Nucleus accumbens (tissue), 56 donors: ENCODE data around the gene ABCD2.
"Not testable (repeated sequence)": the region's sequence is repeated elsewhere in the genome, so short reads cannot be mapped to it uniquely, and the experiment has no call there.

Experiments
- DNase-seq, 56 donors: peaks; one replicate each; lab custom pipeline; 2025; lab: John Stamatoyannopoulos, UW

The ABCD2 gene

DNA sequence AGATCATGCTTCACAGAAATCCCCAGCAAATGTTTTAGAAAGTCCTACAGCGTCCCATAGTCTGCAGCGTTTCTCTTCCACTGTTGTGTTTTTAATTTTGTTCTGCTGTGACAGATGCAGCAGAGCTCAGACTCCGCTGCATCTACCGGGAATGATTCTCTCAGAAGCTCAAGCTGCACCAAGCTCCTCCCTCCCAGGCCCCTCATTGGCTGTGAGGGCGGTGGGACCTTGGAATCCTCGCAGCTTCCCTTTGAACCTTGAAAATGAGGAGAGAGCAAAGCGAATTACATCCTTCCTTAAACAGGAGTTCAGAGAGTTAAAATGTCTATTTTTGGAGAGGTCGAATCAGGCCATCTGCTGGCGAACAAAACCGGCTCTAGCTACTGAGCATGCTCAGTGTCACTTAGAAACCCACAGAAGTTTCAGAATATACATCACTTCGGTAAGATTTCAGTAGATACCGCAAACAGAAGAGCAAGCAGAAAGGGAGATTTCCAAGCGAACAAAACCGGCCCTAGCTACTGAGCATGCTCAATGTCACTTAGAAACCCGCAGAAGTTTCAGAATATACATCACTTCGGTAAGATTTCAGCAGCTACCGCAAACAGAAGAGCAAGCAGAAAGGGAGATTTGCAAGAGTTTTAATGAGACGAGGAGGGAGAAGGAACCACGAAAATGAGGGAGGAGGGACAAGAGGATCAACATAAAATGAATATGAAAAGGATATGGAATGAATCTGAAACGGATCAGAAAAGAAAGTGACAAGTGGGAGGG, at the start of gene ABCD2:
TSS of gene ABCD2 (minus strand) at position 144 of the 774 bp plus-strand sequence. CDS start 188 bp downstream, outside the sequence.
- DNase-seq: peak in 55 of 56 donors; percentile 21 to 89 (median 68)

DNA sequence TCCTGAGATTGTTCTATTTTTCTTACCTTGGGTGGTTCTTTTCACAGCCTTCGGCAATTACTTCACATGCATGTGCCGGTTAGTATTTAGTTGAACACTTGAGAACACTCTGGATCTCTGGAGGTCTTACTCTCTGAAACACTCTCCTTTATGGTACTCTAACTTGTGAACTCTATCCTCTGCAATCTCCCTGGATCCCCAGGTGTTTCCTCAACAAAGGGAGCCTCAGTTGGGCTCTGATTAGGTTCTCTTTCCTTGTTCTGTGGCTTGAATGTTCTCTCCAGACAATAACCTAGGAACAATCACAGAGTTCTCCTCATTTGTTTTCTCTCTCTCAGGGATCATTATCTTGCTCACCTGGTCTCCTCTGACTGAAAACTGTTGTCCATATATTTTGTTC, 40.5 kb upstream of the ABCD2 start:
- DNase-seq: no peak

DNA sequence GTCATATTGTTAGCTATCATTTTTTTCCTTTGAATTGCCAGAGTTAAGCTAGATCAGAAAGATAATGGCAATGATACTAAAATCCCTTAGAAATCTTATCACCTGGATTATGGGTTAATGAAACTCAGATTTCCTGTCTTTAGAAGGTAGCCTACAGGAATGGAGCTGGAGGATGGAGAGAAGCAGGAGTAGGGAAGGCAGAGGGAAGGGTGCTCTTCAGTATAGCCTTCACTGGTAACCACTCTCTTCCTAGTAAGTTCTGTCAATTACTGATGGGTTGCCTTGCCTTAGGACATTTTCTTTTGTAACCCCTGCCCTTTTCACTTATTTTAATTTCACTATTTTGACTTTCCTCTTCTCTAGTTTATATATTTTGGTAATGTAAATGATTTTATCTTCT, 27.8 kb upstream of the ABCD2 start:
- no peak for DNase-seq

DNA sequence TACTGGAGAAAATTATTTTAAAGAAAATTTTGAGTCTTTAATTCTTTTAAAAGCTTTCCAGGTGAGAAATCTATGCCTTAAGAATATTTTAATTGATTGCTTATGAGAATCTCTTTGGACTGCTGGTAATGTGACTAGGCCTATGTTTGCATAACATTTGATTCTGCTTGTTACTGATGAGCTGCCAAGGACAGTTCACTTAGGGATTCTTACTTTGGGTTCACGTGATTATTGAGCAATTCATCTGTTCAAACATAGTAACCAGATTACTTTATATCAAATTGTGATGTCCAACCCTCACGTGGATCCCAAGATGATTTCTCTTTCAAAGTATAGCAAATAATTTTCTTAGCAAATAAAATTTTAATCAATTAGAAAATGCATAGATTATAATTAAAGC, 27.4 kb upstream of the ABCD2 start:
- DNase-seq: no peak

DNA sequence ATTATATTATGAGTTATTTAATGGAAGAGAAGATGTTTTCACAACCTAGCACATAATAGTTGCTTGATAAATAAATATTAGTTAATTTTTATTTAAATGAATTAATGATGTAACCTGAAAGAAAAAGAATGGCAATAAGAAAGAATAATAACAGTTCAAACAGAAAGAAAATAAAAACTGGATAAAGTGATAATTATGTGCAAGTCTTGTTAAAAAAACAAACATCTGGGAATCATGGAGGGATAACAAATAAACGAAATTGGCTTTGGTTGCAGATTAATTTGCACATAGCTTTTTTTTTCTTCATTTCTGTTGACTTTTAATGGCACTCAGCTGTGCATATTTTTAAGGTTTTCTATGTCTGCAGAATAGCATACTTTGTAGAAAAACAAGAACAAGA, 23.4 kb upstream of the ABCD2 start:
- no peak for DNase-seq

DNA sequence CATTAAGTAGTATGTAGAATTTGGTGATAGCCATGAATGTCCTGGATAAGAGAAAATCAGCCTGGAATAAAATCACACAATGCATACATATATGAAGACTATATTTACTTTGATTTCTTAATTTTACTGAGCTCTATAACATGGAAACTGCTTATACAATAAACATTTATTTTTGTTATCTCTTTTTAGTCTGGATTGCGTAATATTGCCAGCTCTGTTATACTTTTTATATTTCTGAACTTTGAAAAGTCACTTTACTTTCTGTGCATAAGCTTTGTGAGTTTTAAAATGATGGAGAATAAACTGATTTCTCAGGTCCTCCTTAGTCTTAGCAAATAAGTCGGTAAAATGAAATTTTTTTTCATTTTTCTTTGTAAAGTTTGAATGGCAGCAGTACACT, 19.2 kb upstream of the ABCD2 start:
- no peak for DNase-seq

DNA sequence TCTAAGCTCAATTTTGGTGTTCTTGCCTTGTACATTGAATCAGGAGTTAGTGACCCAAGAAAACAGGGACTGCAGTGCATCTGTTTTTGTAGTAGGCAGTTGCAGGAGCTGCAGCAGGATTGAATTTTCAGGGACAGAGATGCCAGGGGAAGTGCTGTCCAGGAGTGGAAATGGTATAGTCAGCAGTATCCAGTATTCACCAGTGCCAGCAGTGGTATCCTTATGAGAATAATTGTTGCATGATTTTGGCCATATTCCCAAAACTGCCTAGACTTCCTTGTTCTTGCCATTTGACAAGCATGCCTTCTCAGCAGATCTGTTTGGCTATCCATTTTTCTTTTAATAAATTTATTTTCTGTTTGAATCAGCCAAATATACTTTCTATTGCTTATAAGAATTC, 18.6 kb upstream of the ABCD2 start:
- DNase-seq: no peak

DNA sequence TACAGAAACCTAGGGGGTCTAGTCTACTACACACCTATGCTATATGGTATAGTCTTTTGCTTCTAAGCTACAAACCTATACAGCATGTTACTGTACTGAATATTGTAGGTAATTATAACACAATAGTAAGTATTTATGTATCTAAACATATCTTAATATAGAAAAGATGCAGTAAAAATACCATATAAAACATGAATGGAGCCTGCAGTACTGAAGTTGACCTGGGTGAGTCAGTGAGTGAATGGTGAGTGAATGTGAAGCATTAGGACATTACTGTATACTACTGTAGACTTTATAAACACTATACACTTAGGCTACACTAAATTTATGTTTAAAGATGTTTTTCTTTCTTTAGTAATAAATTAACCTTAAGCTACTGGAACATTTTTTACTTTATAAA, 13.1 kb upstream of the ABCD2 start:
- DNase-seq: no peak

DNA sequence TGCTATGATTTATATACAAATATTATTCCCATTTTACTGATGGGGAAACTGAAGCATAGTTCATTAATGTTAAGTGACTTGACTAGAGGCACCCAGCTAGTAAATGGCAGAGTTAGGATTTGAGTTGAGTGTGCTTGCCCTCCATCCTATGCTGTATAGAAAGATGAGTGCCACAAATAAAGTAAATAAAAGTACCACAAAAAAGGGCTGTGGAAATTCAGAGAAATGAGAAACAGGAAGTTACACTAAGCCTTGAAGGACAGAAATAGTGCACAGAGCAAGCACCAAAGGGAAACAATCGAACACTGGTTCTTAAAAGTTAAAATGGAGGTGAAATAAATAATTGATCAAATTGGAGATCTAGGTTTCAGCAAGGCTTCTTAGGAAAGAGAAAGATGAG, 9.2 kb upstream of the ABCD2 start:
- no peak for DNase-seq

DNA sequence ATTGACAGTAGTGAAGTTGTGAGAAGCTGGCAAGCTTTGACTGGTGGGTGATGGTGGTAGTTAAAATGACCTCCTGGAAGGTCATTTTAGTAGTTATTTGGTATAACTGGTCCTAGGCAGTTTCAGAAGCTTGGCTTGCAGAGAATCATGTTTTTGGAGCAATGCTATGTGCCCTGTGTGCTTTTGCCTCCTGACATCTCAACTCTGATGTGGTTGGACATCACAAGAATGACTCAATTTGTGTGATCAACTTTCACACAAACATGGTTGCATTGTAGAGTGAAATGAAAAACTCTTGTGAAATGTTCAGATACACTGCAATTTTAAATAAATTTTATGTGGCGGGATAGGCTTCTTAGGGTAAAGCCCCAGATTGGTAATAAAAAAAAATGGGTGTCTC, 8.3 kb upstream of the ABCD2 start:
- DNase-seq: no peak

DNA sequence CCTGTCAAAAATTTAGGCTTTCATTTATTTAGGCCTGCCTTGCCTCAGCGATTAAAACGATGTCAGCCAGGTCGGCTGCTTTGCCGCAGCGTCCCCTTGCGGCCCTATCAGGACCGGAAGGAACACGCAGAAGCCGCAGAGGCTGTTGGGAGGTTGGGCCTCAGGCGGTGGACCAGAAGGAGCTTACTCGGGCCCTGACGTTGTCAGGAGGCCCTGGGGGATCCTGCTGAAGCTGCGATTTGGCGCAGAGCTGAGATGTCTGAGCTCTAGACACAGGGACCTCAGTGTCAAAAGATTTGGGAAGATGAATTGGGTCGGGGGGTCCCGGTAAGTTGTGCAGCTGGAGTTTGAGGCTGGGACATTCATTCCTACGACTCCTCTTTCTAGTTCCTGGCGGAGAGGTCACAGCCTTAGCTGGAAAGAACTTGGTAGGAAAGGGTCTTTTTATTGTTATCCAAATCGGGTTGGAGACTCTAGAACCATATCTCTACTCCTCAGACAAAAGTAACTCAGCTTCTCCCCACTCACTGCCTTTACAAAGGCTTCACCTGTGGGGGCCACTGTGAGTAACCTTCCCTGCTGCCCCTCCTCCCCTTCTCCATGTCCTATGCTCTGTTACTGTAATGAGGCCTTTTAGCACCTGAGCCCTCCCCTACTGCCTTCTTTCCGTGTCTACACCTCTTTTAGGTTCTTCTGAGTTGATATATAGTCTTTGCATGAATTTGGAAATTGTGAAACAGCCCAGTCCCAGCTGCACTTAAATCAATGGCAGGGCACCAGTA, 6.6 kb upstream of the ABCD2 start:
- DNase-seq: no peak

DNA sequence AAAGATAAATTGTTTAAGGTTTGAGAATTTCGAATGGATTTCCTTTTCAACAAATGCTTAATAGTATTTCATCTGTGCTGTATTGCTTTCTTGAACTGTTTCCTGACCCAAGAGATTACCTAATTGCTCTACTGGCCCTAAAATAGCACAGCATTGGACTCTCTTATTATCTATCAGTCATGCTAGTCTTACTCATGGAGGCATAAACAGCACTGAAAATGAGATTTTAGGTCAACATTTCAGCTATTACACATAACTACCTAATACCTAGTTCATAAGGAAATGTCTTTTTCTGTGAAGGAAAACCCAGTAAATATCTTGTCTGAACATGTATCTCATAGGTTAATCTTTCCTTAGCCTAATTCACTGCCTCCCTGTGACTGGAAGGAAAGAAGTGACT, 4.3 kb upstream of the ABCD2 start:
- no peak for DNase-seq

DNA sequence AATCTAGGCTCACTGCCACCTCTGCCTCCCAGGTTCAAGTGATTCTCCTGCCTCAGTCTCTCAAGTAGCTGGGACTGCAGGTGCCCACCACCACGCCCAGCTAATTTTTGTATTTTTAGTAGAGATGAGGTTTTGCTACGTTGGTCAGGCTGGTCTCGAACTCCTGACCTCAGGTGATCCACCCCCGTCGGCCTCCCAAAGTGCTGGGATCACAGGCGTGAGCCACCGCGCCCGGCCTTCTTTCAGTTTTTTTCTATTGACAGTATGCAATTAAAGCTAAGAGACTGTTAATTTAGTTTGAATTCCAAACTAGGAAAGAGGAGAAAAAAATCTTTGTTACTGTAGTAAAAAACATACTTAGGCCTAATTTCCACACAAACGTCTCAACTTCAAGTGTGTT, 3.6 kb upstream of the ABCD2 start:
- not testable (repeated sequence) for DNase-seq

DNA sequence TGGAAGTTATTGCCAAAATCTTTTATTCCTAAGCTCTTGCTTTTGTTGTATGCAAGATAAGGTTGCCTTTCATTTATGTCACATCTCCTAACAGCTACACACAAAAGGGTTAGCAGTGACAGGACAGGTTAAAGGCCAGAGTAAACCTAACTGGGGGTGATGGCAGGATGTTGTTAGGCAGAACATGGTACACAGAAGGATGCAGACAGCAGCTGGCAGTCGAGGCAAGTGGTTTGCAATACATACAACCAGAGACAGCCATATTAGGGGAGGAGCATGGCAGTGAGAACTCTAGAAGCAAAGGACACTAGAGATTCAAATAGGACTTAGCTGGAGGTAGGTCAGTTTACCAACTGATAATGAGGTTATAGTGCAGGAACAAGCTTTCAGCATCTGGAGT, 2.7 kb upstream of the ABCD2 start:
- no peak for DNase-seq

DNA sequence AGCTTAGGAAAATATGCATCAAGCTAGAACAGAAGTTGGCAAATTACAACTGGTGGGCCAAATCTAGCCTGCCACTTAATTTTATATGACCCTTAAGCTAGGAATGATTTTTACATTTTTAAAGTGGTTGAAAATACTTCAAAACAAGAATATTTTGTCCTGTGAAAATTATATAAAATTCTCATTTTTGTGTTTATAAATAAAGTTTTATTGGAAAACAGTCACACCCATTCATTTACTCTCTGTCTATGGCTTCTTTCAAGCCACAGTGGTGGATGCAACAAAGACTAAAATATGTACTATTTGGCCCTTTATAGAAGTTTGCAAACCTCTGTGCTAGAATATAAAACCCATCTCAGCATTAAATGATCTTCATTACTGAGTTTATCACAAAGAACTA, 2.1 kb upstream of the ABCD2 start:
- DNase-seq: no peak

DNA sequence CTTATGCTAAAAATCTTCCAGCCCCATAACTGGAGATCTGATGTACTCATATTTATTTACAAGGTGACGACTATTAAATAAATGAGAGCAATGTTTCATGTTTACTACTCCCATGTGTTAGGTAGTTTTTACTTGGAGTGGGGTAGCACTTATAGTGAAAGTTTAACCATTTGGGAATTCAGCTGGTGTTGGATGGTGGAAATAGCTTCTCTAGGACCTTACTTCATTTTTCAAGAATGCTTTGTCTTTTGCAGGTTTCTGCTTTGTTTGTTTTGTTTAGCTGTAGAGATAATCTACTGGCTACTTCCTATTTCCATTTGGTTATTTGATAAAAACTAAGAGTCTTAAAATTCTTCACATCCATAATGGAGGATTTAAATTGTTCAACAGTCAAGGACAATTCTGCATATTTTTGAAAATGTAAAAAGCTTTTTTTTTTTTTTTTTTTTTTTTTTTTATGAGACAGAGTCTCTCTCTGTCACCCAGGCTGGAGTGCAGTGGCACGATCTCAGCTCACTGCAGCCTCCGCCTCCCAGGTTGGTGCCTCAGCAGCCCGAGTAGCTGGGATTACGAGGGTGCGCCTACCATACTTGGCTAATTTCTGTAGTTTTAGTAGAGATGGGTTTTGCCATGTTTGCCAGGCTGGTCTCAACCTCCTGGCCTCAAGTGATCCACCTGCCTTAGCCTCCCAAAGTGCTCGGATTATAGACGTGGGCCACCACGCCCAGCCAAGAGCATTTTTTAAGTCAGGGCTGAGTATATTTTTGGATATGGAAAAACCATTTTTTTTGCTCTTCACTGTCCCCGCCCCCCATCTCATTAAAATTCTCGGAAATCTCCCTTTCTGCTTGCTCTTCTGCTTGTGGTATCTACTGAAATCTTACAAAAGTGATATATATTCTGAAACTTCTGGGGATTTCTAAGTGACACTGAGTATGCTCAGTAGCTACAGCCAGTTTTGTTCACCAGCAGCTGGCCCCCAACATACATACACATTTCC, 1.4 kb upstream of the ABCD2 start:
- no peak for DNase-seq

DNA sequence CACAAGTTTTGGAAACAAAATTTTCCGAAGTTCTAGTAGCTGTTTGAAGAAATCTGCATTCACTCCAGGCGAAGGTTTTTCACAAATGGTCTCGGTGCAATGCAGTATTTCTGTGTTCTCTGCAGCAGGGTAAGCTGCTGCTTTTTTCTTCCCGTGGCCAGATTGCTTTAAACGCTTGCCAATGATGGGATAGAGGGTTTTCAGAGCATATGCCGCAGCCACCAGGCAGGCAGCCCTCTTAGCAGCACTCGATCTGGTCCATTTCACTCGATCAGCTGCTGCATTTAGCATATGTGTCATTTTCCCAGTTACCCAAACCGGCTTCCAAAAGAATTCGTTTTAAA, 315 bp downstream of the ABCD2 start:
- DNase-seq: peak in 19 of 56 donors; percentile 6 to 79 (median 50)

DNA sequence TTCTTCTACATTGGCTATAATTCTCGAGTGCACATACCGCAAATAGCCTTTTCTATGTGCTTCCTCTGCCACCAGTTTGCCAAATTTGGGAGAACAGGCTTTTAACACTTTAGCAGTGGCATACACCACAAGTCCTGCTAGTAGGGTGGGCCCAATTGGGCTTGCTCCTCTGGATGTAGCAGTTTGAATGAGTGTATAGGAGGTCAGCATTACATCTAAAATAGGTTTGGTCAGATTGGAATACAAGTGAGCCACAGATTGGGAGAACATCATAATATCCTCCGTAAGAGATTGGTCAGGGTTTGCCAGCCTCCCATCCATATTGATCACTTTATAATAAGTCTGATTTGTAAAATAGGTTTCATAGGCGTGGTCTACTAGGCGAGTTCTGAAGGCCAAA, 902 bp downstream of the ABCD2 start:
- DNase-seq: peak in 2 of 56 donors; percentile 9 to 12

DNA sequence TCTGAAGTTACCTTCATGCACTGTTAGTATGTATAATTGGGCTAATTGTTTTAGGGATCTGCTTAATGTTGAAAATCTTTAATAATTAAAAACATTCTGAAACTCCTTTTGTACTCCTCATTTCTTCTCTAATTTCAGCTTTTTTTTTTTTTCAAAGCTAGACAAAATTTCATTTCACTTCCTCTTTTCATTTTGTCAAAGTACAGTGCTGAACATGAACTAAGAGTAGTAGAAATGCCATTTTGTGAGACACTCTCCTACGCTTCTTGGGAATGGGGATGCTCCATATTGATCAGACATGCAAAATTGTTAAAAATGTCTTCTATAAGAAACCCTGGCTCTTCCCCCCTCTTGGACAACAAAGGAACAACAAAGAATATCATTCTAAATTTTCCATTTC, 1.7 kb downstream of the ABCD2 start:
- no peak for DNase-seq

DNA sequence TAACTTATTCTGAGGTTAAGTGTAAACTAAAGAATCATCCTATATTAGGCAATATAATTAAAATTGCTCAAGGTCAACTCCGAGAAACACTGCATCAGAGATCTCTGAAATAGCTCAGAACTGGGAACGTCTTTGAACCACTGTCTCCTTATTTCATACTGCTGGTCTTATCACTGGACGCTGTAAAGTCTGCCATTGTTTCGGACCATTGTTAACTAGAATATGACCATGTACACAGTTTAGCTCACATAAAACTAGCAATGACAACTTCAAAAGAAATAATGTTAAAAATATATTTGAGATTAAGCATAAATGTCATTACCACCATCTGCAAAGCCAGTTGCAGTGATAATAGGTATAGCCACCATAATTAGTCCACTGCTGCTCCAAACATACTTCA, 2.9 kb downstream of the ABCD2 start:
- DNase-seq: no peak

DNA sequence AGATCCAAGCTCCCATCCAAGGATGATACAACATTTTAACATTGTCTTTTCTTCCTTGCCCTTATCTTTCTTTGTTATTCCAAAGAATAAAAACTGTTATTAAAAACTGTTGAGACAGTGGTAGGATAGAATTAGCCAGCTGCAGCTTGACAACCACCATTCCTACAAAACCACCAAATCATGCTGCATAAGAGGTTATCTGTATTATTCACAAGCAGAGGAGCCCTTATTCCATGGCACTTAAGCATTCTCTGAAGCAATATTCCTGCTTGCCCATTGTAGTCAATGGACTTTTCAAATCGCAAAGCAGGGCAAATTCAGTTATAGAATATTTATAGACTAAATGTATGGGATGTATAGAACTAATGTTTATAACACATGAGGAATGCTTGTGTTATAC, 3.4 kb downstream of the ABCD2 start:
- no peak for DNase-seq
